ENCODE results near the gene LUZP2.
"Not testable (repeated sequence)": the region's sequence is repeated elsewhere in the genome, so short reads cannot be mapped to it uniquely, and the experiment has no call there.

The LUZP2 gene

DNA sequence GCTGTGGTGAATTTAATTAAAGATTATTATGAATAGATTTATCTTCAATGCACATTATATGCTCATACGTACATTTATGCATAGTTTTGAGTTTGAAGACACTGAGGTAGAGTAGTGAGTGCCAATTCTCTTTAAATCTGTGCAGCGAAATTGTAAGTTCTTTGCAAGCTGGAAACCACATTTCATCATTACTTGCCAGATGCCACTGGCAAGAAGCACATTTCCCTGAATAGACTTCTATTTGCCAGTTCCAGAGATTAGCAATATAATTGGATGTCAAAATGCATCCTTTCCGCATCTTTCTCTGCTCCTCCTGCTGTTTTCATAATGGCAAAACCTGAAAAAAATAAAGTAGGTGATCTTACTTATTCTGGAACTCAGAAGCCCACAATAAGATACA lies 448.0 kb downstream of the LUZP2 start:
- TF ChIP-seq CTCF (conservative IDR thresholded peaks at IDR 0.05; ENCODE audit: low read depth), result no peak
- ChIA-PET POLR2A (ENCODE audit: low non-redundant PET) (no interaction called here), CTCF (interaction anchor here (0.6 kb wide), 1 partner anchor 96 kb away, joined by 4 read pairs; no protein-coding TSS in a partner anchor)
- no peak for DNase-seq (ENCODE audit: low spot score)
- no peak overlapping the region for H3K27ac ChIP-seq

DNA sequence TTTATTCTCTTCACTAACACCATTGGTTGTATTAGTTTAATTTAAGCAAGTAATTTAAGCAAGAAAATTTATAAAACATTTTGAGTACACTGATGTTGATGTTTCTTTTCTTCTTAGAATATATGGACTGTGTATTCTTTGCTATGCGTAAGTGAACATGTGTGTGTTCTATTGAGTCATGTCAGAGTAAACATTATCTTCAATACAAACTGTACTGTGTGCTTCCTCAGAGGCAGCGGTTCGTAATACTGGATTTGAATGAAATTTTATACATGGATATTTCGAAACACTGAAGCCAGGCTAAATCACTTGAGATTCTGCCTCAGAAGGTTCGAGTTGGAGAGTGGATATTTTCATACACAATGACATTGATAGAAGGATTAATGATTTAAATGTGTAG lies 452.6 kb downstream of the LUZP2 start:
- CTCF ChIA-PET, result no interaction called here
- no peak for TF ChIP-seq CTCF (conservative IDR thresholded peaks at IDR 0.05; ENCODE audit: low read depth)

GRCh38 chr11:24963852-24964251 lies 467.0 kb downstream of the LUZP2 start:
- CTCF ChIA-PET, result no interaction called here
- no peak for TF ChIP-seq CTCF (conservative IDR thresholded peaks at IDR 0.05; ENCODE audit: low read depth)
- DNase-seq (ENCODE audit: low spot score), result no peak
- no peak overlapping the region for H3K27ac ChIP-seq
- POLR2A ChIA-PET (ENCODE audit: low non-redundant PET), result no interaction called here

More for the DNA sequence above, 452.6 kb downstream of the LUZP2 start:
- no peak overlapping the region for H3K27ac ChIP-seq
- no peak for DNase-seq (ENCODE audit: low spot score)
- POLR2A ChIA-PET (ENCODE audit: low non-redundant PET), result no interaction called here

- DNase-seq (ENCODE audit: low spot score), result peak; percentile 1
- ChIA-PET CTCF (no interaction called here), POLR2A (ENCODE audit: low non-redundant PET) (no interaction called here)
- H3K27ac ChIP-seq, result no peak overlapping the region
- no peak for TF ChIP-seq CTCF (conservative IDR thresholded peaks at IDR 0.05; ENCODE audit: low read depth)
Measured at GRCh38 chr11:24965748-24966147, 468.9 kb downstream of the LUZP2 start.

DNA sequence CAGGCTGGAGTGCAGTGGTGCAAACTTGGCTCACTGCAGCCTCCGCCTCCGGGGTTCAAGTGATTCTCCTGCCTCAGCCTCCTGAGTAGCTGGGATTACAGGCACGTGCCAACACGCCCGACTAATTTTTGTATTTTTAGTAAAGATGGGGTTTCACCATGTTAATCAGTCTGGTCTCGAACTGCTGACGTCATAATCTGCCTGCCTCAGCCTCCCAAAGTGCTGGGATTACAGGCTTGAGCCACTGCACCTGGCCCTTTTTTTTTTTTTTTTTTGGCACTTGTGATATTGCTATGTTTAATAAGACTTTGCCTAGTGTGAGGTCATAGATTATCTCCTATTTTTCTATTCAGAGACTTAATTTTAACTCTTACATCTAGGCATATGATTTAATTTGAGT lies 497.1 kb downstream of the LUZP2 start:
- DNase-seq (ENCODE audit: low spot score); H3K27ac ChIP-seq; CTCF ChIA-PET; POLR2A ChIA-PET (ENCODE audit: low non-redundant PET): not testable (repeated sequence)

- POLR2A ChIA-PET (ENCODE audit: low non-redundant PET); CTCF ChIA-PET; H3K27ac ChIP-seq; DNase-seq (ENCODE audit: low spot score): not testable (repeated sequence)
Measured at GRCh38 chr11:24999929-25000328, 503.1 kb downstream of the LUZP2 start.

DNA sequence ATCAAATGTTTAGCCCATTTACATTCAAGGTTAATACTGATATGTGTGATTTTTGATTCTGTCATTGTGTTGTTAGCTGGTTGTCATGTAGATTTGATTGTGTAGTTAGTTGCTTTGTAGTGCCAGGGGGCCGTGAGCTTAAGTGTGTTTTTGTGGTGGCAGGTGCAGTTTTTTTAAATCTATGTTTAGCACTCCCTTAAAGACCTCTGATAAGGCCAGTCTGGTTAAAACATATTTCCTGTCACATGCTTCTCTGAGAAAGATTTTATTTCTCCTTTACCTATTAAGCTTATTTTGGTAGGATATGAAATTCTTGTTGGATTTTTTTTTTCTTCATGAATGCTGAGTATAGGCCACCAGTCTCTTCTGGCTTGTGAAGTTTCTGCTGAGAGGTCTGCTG lies 540.6 kb downstream of the LUZP2 start:
- no peak for DNase-seq (ENCODE audit: low spot score)
- no peak for TF ChIP-seq CTCF (conservative IDR thresholded peaks at IDR 0.05; ENCODE audit: low read depth)
- H3K27ac ChIP-seq, result no peak overlapping the region
- CTCF ChIA-PET, result interaction anchor here (0.6 kb wide), 1 partner anchor 32 kb away, joined by 3 read pairs; no protein-coding TSS in a partner anchor
- POLR2A ChIA-PET (ENCODE audit: low non-redundant PET), result no interaction called here

GRCh38 chr11:25038131-25038530 lies 541.3 kb downstream of the LUZP2 start:
- CTCF ChIA-PET, result interaction anchor here (0.5 kb wide), 1 partner anchor 525 kb away, joined by 3 read pairs; no protein-coding TSS in a partner anchor
- H3K27ac ChIP-seq, result no peak overlapping the region
- POLR2A ChIA-PET (ENCODE audit: low non-redundant PET), result no interaction called here
- TF ChIP-seq CTCF (conservative IDR thresholded peaks at IDR 0.05; ENCODE audit: low read depth), result no peak
- DNase-seq (ENCODE audit: low spot score), result no peak

Measured in RWPE1 (cell line).